GOT3 (cell line): ENCODE results near the gene TMPRSS6.

Source experiments
- DNase-seq: peaks from one replicate; lab custom pipeline; 2025; ENCODE audit warnings: mixed read lengths; lab: John Stamatoyannopoulos, UW

TMPRSS6 gene

GRCh38 chr22:37065961-37066360 is 43.6 kb downstream of the TMPRSS6 start:
- DNase-seq: no peak

- no peak for DNase-seq
Measured at GRCh38 chr22:37065180-37065579, 44.3 kb downstream of the TMPRSS6 start.

GRCh38 chr22:37064553-37064952 is 45.0 kb downstream of the TMPRSS6 start:
- DNase-seq: no peak

GRCh38 chr22:37063431-37064420 is 45.8 kb downstream of the TMPRSS6 start:
- no peak for DNase-seq

DNA sequence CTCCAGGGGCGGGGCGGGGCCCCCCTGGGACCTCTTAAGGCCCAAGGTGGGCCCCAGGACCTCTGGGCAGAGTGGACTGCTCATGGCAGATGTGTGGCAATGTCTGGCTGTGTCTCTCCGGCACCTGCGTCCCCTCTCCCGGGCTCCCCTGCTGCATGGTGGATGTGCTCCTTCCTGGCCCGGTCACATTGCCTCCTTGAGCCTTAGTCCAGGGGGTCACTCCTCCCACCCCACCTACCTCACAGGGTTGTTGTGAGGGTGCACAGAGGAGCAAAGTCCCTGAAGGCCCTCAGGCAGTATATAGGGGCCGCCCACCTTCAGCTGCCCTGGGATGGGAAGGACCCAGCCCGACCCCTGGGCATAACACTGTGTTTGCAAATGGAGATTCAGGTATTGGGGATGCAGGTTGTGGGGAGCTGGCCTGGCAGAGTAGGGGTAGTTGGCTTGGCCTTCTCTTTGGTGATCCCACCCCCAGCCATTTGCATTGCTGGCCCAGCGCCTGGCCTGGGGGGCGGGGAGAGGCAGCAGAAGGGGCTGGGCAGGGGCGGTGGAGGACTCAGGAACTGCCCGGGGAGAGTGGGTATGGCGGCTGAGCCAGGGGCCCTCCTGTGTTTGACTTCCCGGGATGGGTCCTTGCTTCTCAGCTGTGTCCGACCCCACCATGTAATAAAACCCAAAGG is 46.7 kb downstream of the TMPRSS6 start:
- DNase-seq: no peak

DNA sequence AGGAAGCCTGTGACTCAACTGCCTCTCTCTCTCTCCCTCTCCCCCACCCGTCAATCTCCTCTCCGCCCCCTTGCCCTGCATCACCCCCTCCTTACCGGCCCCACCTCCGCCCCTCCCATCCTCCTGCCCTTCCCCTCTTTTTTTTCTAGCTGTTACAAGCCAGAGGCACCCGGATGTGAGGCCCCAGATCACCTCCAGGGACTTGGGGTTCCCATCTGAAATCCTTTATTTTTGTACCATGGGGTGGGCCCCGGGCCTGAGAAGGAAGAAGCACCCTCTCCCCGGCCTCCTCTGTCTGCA is 47.2 kb downstream of the TMPRSS6 start:
- no peak for DNase-seq

- no peak for DNase-seq
Measured at GRCh38 chr22:37061611-37062375, 47.7 kb downstream of the TMPRSS6 start.

DNA sequence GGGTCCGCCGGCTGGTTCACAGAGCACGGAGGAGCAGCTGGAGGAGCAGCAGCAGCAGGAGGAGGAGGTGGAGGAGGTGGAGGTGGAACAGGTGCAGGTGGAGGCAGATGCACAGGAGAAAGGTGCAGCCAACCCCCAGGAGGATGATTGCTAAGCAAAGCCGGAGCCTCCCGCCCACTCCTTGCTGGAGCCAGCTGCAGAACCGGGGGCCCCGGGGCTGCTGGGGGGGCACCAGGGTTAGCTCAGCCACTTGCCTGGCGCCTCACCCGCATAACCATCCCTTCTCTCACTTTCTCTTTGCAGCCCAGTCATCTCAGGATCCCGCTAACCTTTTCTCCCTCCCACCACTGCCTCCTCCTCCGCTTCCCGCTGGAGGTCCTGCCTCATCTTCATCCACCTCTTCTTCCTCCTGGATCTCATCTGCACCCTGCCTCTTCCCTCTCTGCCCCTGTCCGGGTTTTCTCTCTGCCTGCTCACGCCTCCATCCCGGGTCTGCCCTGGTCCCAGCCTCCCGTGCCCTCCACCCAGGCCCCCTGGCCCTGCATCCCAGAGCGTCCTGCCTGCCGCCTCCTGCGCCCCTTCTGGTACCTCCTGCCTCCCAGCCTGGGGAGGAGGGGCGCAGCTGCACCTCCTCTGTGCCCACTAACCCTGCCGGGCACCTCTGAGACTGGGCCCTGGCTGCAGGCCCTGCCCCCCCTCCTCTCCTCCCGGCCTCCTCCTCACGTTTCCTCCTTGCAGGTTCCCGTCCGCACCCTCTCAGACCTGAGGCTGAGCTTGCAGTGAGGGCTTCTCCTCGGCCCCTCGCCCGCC is 48.5 kb downstream of the TMPRSS6 start:
- DNase-seq: no peak

- DNase-seq: no peak
Measured at GRCh38 chr22:37059876-37060449, 49.5 kb downstream of the TMPRSS6 start.

GRCh38 chr22:37058917-37059701 is 50.4 kb downstream of the TMPRSS6 start:
- no peak for DNase-seq

GRCh38 chr22:37057796-37058510 is 51.6 kb downstream of the TMPRSS6 start:
- DNase-seq: no peak

DNA sequence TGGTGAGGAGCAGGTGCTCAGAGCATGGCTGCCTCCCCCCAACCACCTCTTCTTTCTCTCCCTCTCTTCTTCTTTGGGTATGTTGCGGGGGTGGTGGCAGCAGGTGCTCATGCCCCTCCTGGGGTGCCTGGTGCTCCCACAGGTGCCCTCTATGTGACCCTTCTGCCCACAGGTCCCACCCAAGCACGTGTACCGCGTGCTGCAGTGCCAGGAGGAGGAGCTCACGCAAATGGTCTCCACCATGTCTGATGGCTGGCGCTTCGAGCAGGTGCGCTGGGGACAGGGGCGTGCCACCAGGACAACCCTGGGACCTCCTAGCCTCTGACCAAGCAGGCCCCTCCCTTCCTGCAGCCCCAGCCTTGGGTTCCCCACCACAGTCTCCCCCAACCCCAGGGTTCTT is 52.3 kb downstream of the TMPRSS6 start:
- DNase-seq: no peak

- DNase-seq: no peak
Measured at GRCh38 chr22:37056246-37056645, 53.3 kb downstream of the TMPRSS6 start.

- no peak for DNase-seq
Measured at GRCh38 chr22:37054600-37055365, 54.7 kb downstream of the TMPRSS6 start.

DNA sequence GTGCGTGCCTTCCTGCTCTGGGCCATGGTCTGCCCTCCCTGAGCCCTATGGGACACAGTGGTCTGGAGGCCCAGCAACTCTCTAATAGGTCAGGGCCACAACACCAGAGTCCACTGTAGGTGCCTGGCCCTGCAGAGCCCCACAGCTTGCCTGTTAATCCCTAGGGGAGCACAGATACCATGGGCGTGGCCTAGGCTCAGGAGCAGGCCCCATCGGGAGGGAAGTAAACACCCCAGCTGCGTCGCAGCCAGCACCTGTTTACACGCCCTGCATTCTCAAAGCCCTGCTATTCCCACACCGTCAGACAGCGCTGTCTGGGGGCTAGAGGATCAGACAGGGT is 55.5 kb downstream of the TMPRSS6 start:
- no peak for DNase-seq

DNA sequence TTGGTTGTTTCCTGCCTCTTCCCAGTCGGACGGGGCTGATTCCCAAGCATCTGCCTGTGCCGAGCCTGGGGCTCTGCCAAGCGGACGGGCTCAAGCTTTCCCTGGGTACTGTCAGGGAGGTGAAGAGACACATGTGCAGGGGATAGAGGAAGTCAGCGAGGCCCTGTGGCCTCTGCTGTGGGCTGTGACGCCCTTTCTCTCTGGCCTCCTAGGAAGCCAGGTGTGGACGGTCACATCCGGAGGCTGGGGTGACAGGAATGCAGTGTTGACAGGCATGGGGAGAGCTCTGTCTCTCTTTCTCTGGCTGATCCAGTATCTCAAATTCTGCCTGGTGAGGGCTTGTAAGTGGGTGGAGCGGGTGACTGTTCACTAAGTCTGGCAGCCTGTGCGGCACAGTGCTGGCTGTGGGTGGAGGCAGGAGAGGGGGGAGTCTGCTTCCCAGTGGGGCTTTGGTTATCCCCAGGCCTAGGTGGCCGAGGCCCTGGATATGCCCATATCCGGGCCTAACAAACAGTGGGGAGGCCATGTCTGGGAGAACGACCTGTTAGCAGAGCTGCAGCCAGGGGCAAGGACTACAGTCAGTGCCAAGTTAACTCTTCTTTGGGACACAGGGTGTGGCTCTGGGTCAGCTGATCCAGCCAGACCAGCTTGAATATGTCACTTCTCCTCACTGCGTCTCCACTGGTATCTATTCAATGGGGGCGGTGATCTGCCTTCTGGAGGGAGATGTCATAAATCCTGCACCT is 56.0 kb downstream of the TMPRSS6 start:
- DNase-seq: no peak

DNA sequence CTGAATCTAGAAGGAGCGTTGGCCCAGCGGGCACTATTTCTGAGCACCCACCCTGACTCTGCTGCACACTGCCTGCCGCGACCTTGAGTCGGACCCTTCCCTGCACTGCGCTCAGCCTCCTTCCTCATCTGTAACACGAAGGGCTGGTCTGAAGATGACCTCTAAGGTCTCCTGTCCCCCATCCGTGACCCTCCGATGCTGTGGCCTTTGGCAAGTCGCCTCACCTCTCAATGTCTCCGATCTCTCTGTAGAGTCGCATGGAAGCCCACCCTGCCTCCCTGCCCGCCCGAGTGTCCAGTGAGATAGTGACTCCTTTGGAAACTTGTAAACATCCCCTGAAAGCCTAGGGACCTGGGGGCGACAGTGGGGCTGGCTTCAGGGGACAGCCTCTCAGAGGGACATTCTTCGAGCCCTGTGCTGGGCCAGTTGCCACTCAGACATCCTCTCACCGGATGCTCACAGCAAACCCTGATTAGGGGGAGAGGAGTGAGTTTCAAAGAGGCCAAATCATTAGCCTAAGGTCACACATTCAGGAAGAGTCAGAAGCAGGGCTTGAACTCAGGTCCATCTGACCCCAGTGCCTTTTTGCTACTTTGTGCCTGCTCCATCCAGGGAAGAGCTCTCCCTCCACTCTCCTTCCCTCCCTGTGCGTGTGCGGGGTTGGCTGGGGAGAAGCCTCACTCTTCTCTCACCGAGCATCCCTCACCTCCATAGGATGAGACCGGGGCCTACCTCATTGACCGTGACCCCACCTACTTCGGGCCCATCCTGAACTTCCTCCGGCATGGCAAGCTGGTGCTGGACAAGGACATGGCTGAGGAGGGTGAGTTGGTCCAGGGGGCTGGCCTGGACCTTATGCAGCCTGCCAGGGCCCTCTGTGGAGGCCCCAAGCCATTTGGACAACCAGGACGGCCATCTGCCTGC is 56.9 kb downstream of the TMPRSS6 start:
- DNase-seq: no peak
